B cell (primary cell): ENCODE results near the gene SNRPD3. TPM values are rescaled to one million over a fixed set of nuclear protein-coding genes. Genes with fewer than 3 reads are reported as not detected.

Source experiments
- ATAC-seq: fragments of 200-7000 bp; cut with Tn5 transposase; one replicate; pipeline ENCODE4 v1.10.0; 2021; ENCODE audit warnings: low read depth, mild to moderate bottlenecking, moderate number of reproducible peaks, moderate library complexity
- CTCF ChIA-PET: fragments of 350-600 bp; sonication (Branson Sonifier 250); formaldehyde crosslinking; loops from one replicate; lab custom pipeline; 2021; ENCODE audit warnings: antibody characterized with exemption, inconsistent platforms; lab: Charles Lee
- POLR2A ChIA-PET: fragments of 350-600 bp; sonication (Branson Sonifier 250); formaldehyde crosslinking; loops from one replicate; lab custom pipeline; 2021; ENCODE audit warnings: antibody characterized with exemption; lab: Charles Lee
- DNase-seq: peaks from one replicate; pipeline ENCODE4 v3.0.0; 2013
- H2AFZ ChIP-seq: 2 replicates; pipeline ENCODE4 v1.6.1; 2012; ENCODE audit warnings: mild to moderate bottlenecking, low read depth, low read length; ENCODE audit not compliant: insufficient read depth, poor library complexity, severe bottlenecking
- H3K27ac ChIP-seq, 2 donors: 1 replicate in 1 of 2; 2 replicates in 1 of 2; pipeline ENCODE4 v1.5.1; 2012 to 2013; ENCODE audit warnings: low read length in 2 of 2, mild to moderate bottlenecking in 2 of 2, moderate library complexity in 1 of 2
- H3K27me3 ChIP-seq, 4 experiments: fragments of 200-600 bp in 1 of 4; sonication (generic) in 1 of 4; replicated peaks in 1 of 4; 1 replicate in 2 of 4; 2 replicates in 2 of 4; pipeline versions ENCODE4 v1.6.1 to v1.7.0; 2013 to 2016; ENCODE audit warnings: low read length in 3 of 4, mild to moderate bottlenecking in 2 of 4, mixed read lengths in 1 of 4, moderate library complexity in 1 of 4; ENCODE audit not compliant: insufficient read depth in 4 of 4, control insufficient read depth in 3 of 4; ENCODE audit errors: control extremely low read depth in 1 of 4
- H3K36me3 ChIP-seq, 2 experiments: replicated peaks in 1 of 2; 1 replicate in 1 of 2; 2 replicates in 1 of 2; pipeline versions ENCODE4 v1.6.1 to v1.7.1; 2013; ENCODE audit warnings: low read length in 1 of 2; ENCODE audit not compliant: insufficient read depth in 2 of 2, control insufficient read depth in 1 of 2; ENCODE audit errors: control extremely low read depth in 1 of 2, extremely low read depth in 1 of 2
- H3K4me1 ChIP-seq, 2 donors: fragments of 200-600 bp in 1 of 2; sonication (generic) in 1 of 2; 1 replicate in 1 of 2; 2 replicates in 1 of 2; pipeline versions ENCODE4 v1.5.1 to v1.6.1; 2013 to 2017; ENCODE audit warnings: low read length in 2 of 2; ENCODE audit not compliant: control insufficient read depth in 2 of 2, insufficient read depth in 2 of 2
- H3K4me2 ChIP-seq: replicated peaks from 2 replicates; pipeline ENCODE3; 2012; ENCODE audit warnings: mild to moderate bottlenecking, low read depth, low read length; ENCODE audit not compliant: poor library complexity, severe bottlenecking
- H3K4me3 ChIP-seq, 5 experiments: fragments of 200-600 bp in 1 of 5; sonication (generic) in 1 of 5; 1 replicate in 3 of 5; 2 replicates in 2 of 5; pipeline versions ENCODE4 v1.5.1 to v1.7.0; 2011 to 2016; ENCODE audit warnings: low read length in 4 of 5, mild to moderate bottlenecking in 4 of 5, low read depth in 2 of 5, control low read depth in 1 of 5, moderate library complexity in 1 of 5; ENCODE audit not compliant: insufficient read depth in 1 of 5; ENCODE audit errors: control extremely low read depth in 1 of 5, extremely low read depth in 1 of 5
- H3K79me2 ChIP-seq: fragments of 200-600 bp; sonication (generic); one replicate; pipeline ENCODE4 v1.6.0; 2016; ENCODE audit warnings: low read length; ENCODE audit not compliant: control insufficient read depth, insufficient read depth
- H3K9ac ChIP-seq: fragments of 200-600 bp; sonication (generic); 2 replicates; pipeline ENCODE4 v1.6.1; 2017; ENCODE audit warnings: mild to moderate bottlenecking, low read length, moderate library complexity
- H3K9me3 ChIP-seq, 3 donors: one replicate each; pipeline versions ENCODE4 v1.6.1 to v1.7.1; 2013; ENCODE audit warnings: low read length in 2 of 3; ENCODE audit not compliant: control insufficient read depth in 2 of 3, insufficient read depth in 1 of 3; ENCODE audit errors: control extremely low read depth in 1 of 3
- H4K20me1 ChIP-seq: 2 replicates; pipeline ENCODE4 v1.6.0; 2012; ENCODE audit warnings: mild to moderate bottlenecking, low read length; ENCODE audit not compliant: insufficient read depth, control insufficient read depth, poor library complexity, severe bottlenecking
- H3K27ac Mint-ChIP-seq: one replicate; pipeline ENCODE4 v1.8.0; 2021; ENCODE audit warnings: mixed read lengths
- H3K27me3 Mint-ChIP-seq: one replicate; pipeline ENCODE4 v1.8.0; 2021; ENCODE audit warnings: mixed read lengths
- H3K4me1 Mint-ChIP-seq: one replicate; pipeline ENCODE4 v1.8.0; 2021; ENCODE audit warnings: mixed read lengths
- H3K4me3 Mint-ChIP-seq: one replicate; pipeline ENCODE4 v1.8.0; 2021; ENCODE audit warnings: mixed read lengths
- H3K9me3 Mint-ChIP-seq: one replicate; pipeline ENCODE4 v1.8.0; 2022; ENCODE audit warnings: mixed read lengths; ENCODE audit not compliant: insufficient read depth
- CTCF ChIP-seq: fragments of 200-600 bp; IDR thresholded peaks from one replicate; pipeline ENCODE4 v1.8.0; 2022; ENCODE audit warnings: antibody characterized with exemption, mild to moderate bottlenecking
- EZH2 ChIP-seq: IDR thresholded peaks from 2 replicates; pipeline ENCODE4 v1.6.1; 2012; ENCODE audit warnings: borderline replicate concordance, low read depth, mild to moderate bottlenecking, moderate library complexity, low read length; ENCODE audit not compliant: insufficient read depth, poor library complexity, severe bottlenecking
- WGBS: methylation state at CpG from one replicate; pipeline ENCODE4 v1.1.5; 2013; ENCODE audit warnings: missing lambda C conversion rate; ENCODE audit not compliant: insufficient coverage; 5-methylcytosine and 5-hydroxymethylcytosine counted together
- intact Hi-C: fragments of 100-400 bp; cut with micrococcal nuclease; formaldehyde crosslinking; loops from one replicate; pipeline ENCODE4 v1.10.0; 2022
- polyA plus RNA-seq: library from polyadenylated mRNA; depleted of rRNA; stranded (reverse); fragments of >200 nt; gene quantifications from 2 replicates; pipeline ENCODE4 v1.2.3, GENCODE V29; 2012
- total RNA-seq, 2 donors: library from RNA; stranded (reverse); fragments of 120-200 nt in 1 of 2; gene quantifications; 1 replicate in 1 of 2; 2 replicates in 1 of 2; pipeline versions ENCODE4 v1.2.3 to v1.2.4, GENCODE V29; 2013 to 2022

Gene SNRPD3
- total and polyA plus RNA-seq, 2 donors (not counting 1 experiment from before 2014, with no cell fraction given) = 76.7 to 165 TPM

GRCh38 chr22:24593836-24594568 lies 38.2 kb downstream of the SNRPD3 start:
- Histone ChIP-seq H2AFZ (no peak overlapping the region), H3K4me1 (peaks cover 2 to 13% of the 10 kb centered on the region in 2 donors), H4K20me1 (no peaks in the 10 kb centered on the region), H3K27ac (no peak overlapping the region), H3K27me3 (peaks cover 0 to 20% (median 0%) of the 10 kb centered on the region in 4 experiments), H3K9ac (no peak overlapping the region), H3K9me3 (peaks cover 0 to 5% (median 0%) of the 10 kb centered on the region in 3 donors), H3K36me3 (no peaks in the 10 kb centered on the region), H3K4me3 (no peak overlapping the region), H3K79me2 (no peaks in the 10 kb centered on the region), H3K4me2 (no peak overlapping the region)
- ChIA-PET CTCF (interaction anchor here (0.7 kb wide), 1 partner anchor 1055 kb away, joined by 3 read pairs; no protein-coding TSS in a partner anchor), POLR2A (interaction anchor here (0.7 kb wide), 1 partner anchor 96 kb away, joined by 3 read pairs; no protein-coding TSS in a partner anchor)
- H3K4me3 Mint-ChIP-seq = peak overlapping the region; percentile 19
- ATAC-seq (no peak), DNase-seq (no peak)
- H3K9me3 Mint-ChIP-seq = no peaks in the 10 kb centered on the region
- H3K27ac Mint-ChIP-seq = no peak overlapping the region
- peaks cover 7% of the 10 kb centered on the region for H3K4me1 Mint-ChIP-seq
- peaks cover 5% of the 10 kb centered on the region for H3K27me3 Mint-ChIP-seq
- intact Hi-C loops = no loop called here
- no peak for TF ChIP-seq EZH2
- no peak for TF ChIP-seq CTCF
- WGBS = 80% methylated on average over 15 of the region's 16 CpGs

- H3K9ac ChIP-seq = no peak overlapping the region
- no peak overlapping the region for H3K27ac Mint-ChIP-seq
- POLR2A ChIA-PET = no interaction called here
- intact Hi-C loops = no loop called here
- no peak overlapping the region for H3K4me3 Mint-ChIP-seq
- ATAC-seq (no peak), DNase-seq (no peak)
- CTCF ChIA-PET = no interaction called here
- H3K4me1 ChIP-seq = peaks cover 2 to 12% of the 10 kb centered on the region in 2 donors
- no peak overlapping the region for H2AFZ ChIP-seq
- H4K20me1 ChIP-seq = no peaks in the 10 kb centered on the region
- H3K27ac ChIP-seq = no peak overlapping the region
- 87% methylated on average over 5 of the region's 7 CpGs for WGBS
- no peaks in the 10 kb centered on the region for H3K79me2 ChIP-seq
- no peaks in the 10 kb centered on the region for H3K9me3 Mint-ChIP-seq
- H3K27me3 Mint-ChIP-seq = peaks cover 5% of the 10 kb centered on the region
- H3K27me3 ChIP-seq = peaks cover 0 to 20% (median 0%) of the 10 kb centered on the region in 4 experiments
- H3K36me3 ChIP-seq = no peaks in the 10 kb centered on the region
- no peak for TF ChIP-seq EZH2
- TF ChIP-seq CTCF = no peak
- H3K4me1 Mint-ChIP-seq = peaks cover 7% of the 10 kb centered on the region
- H3K9me3 ChIP-seq = peaks cover 0 to 5% (median 0%) of the 10 kb centered on the region in 3 donors
- H3K4me3 ChIP-seq = no peak overlapping the region
- H3K4me2 ChIP-seq = no peak overlapping the region
Measured at GRCh38 chr22:24594569-24595120, 38.8 kb downstream of the SNRPD3 start.
